ENCODE data around the gene GPR151. TPM values are rescaled to one million over a fixed set of nuclear protein-coding genes. Genes with fewer than 3 reads are reported as not detected.

GPR151 gene
- total and polyA plus RNA-seq, 12 donors: not detected

DNA sequence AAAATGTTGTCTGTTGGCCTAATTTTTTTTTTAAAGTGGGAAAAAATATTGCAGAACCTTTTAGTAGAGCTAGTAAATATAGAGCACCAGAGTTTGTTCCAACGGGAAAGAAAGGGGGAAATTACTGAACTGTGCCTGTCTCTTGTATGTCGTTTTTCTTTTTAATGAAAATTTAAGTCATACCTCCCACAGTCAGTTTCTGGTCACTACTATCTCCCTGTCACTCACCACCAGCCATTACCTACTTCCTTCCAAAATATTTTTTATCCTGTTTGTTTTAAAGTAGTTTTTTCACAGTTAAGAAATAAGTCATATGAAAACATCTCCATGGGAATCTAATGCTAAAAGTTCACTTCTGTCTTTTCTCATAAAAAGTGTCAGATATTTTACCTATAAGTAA, 21.3 kb downstream of the GPR151 start:
- Histone ChIP-seq H3K27ac (no peak overlapping the region), H3K27me3 (no peaks in the 10 kb centered on the region), H3K9me3 (no peaks in the 10 kb centered on the region), H3K4me3 (no peak overlapping the region), H3K36me3 (peaks cover 0 to 76% (median 20%) of the 10 kb centered on the region in 9 donors), H3K4me1 (no peaks in the 10 kb centered on the region)
- WGBS, 2 donors: 53 to 72% methylated on average over 2 of the region's 2 CpGs
- TF ChIP-seq, protein P1, sequence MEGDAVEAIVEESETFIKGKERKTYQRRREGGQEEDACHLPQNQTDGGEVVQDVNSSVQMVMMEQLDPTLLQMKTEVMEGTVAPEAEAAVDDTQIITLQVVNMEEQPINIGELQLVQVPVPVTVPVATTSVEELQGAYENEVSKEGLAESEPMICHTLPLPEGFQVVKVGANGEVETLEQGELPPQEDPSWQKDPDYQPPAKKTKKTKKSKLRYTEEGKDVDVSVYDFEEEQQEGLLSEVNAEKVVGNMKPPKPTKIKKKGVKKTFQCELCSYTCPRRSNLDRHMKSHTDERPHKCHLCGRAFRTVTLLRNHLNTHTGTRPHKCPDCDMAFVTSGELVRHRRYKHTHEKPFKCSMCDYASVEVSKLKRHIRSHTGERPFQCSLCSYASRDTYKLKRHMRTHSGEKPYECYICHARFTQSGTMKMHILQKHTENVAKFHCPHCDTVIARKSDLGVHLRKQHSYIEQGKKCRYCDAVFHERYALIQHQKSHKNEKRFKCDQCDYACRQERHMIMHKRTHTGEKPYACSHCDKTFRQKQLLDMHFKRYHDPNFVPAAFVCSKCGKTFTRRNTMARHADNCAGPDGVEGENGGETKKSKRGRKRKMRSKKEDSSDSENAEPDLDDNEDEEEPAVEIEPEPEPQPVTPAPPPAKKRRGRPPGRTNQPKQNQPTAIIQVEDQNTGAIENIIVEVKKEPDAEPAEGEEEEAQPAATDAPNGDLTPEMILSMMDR (IDR thresholded peaks at IDR 0.05): no peak
- intact Hi-C loops (cut with DNase I): no loop called here
- no peak for ATAC-seq
- no peak for DNase-seq

- Histone ChIP-seq H3K27me3 (no peaks in the 10 kb centered on the region), H3K27ac (no peak overlapping the region), H3K4me1 (peaks cover 0 to 1% (median 0%) of the 10 kb centered on the region in 9 donors), H3K36me3 (peaks cover 0 to 80% (median 20%) of the 10 kb centered on the region in 9 donors), H3K4me3 (no peak overlapping the region), H3K9me3 (no peaks in the 10 kb centered on the region)
- ATAC-seq: no peak
- TF ChIP-seq, protein P1 (IDR thresholded peaks at IDR 0.05): no peak
- intact Hi-C loops (cut with DNase I): no loop called here
- WGBS, 2 donors: 82 to 89% methylated on average over 3 of the region's 3 CpGs
- no peak for DNase-seq
Measured at GRCh38 chr5:146490089-146490843, 25.7 kb downstream of the GPR151 start.

DNA sequence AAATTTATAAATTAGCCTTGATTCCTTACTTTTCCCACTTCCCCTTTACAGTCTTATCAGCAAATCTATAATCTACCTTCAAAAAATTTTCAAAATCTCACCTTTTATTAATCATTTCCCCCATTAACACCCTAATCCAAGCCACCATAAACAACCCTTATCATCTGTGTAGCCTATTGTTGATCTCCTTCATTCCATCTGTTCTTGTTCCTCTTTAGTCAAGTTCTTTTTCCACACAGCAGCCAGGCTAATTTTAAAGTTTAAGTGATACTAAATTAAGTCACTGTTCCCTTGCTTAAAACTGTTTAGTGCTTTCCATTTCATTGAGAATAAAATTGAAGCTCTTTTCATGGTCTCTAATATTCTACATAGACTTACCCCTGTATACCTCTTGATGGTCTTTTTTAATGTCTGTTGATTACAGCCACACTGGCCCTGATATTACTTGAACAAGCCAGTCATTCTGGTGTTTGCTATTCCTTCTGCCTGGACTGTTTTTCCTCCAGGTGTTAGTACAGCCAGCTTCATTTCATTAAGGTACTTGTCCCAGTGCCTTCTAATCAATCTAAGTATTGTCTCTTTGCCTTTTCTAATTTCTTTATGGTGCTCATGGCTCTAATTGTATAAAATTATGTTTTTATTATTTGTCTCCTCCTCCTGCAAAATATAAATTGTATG, 31.1 kb downstream of the GPR151 start:
- H3K27me3 ChIP-seq: no peaks in the 10 kb centered on the region
- peak overlapping the region in 5 of 10 donors; percentile 18 to 55 (median 23) for H3K27ac ChIP-seq
- TF ChIP-seq, protein P1 (IDR thresholded peaks at IDR 0.05): no peak
- ATAC-seq (peak in 4 of 8 donors; percentile 52 to 77 (median 64)), DNase-seq (no peak)
- H3K4me1 ChIP-seq: peaks cover 0 to 5% (median 0%) of the 10 kb centered on the region in 9 donors
- intact Hi-C loops (cut with DNase I): no loop called here
- no peaks in the 10 kb centered on the region for H3K9me3 ChIP-seq
- no peak overlapping the region for H3K4me3 ChIP-seq
- peaks cover 0 to 100% (median 29%) of the 10 kb centered on the region in 9 donors for H3K36me3 ChIP-seq

DNA sequence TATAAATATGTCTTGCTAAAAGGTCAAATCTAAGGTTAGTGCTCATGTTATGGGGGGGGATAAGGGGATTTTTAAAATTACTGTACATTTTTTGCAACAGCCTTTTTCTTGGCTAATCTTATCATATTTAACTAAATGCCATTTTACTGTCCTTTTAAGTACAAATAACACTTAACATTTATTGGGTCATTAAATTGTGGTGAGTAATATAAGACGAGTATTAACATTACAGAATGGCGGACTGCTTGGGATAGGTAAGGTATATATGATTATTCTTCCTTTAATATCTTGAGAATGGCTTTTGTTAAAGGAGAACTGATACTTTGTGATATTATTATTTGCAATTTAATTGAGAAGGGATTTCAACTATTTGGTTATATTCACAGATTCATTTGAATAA, 33.2 kb downstream of the GPR151 start:
- Histone ChIP-seq H3K4me1 (peaks cover 0 to 5% (median 0%) of the 10 kb centered on the region in 9 donors), H3K9me3 (no peaks in the 10 kb centered on the region), H3K27ac (no peak overlapping the region), H3K36me3 (peaks cover 0 to 100% (median 29%) of the 10 kb centered on the region in 9 donors), H3K4me3 (no peak overlapping the region), H3K27me3 (no peaks in the 10 kb centered on the region)
- 94 to 97% methylated on average over 2 of the region's 2 CpGs for WGBS, 2 donors
- intact Hi-C loops (cut with DNase I): no loop called here
- ATAC-seq: no peak
- TF ChIP-seq, protein P1 (IDR thresholded peaks at IDR 0.05): no peak
- no peak for DNase-seq

Measured in heart right ventricle (tissue), 16 donors.